HG03457 (cell line): ENCODE measurements around the gene NPIPA8.
"Not testable (repeated sequence)": the region's sequence is repeated elsewhere in the genome, so short reads cannot be mapped to it uniquely, and the experiment has no call there.

Source experiments
- ATAC-seq: cut with Tn5 transposase; IDR thresholded peaks from one replicate; pipeline ENCODE4 v1.9.1; 2021; ENCODE audit warnings: moderate number of reproducible peaks; ENCODE audit not compliant: unreplicated experiment

The NPIPA8 gene

GRCh38 chr16:18280319-18280718, 56.2 kb downstream of the NPIPA8 start:
- ATAC-seq: not testable (repeated sequence)

- not testable (repeated sequence) for ATAC-seq
Observed at GRCh38 chr16:18276756-18277155, 59.8 kb downstream of the NPIPA8 start.

- ATAC-seq: not testable (repeated sequence)
Observed at GRCh38 chr16:18270171-18270570, 66.4 kb downstream of the NPIPA8 start.
